HepG2 (cell line): ENCODE results near the gene JADE2. TPM values are rescaled to one million over a fixed set of nuclear protein-coding genes. Genes with fewer than 3 reads are reported as not detected.

ENCODE experiments used
- ATAC-seq: fragments of 200-7000 bp; cut with Tn5 transposase; 3 replicates; pipeline ENCODE4 v1.9.1; 2020; ENCODE audit warnings: mild to moderate bottlenecking, moderate library complexity
- BruUV-seq: library from RNA; stranded (reverse); fragments of 400-500 nt; replicated peaks from 2 replicates; lab custom pipeline; 2021; lab: Mats Ljungman, UMichigan
- CTCF ChIA-PET: fragments of 300-600 bp; formaldehyde crosslinking; extraction: SDS; loops from one replicate; lab custom pipeline; 2021; ENCODE audit warnings: low total read pairs, inconsistent platforms, low intra/inter-chr PET ratio; lab: Yijun Ruan, JAX
- POLR2A ChIA-PET: fragments of 350-600 bp; sonication (Branson Sonifier 250); formaldehyde crosslinking; loops from one replicate; lab custom pipeline; 2020; ENCODE audit warnings: antibody characterized with exemption, inconsistent platforms; lab: Yijun Ruan, JAX
- DNase-seq: peaks from one replicate; pipeline ENCODE4 v3.0.0-alpha.2; 2015; ENCODE audit warnings: low spot score
- FAIRE-seq: peaks from 3 replicates; lab custom pipeline; 2011; peaks lifted over from hg19 to GRCh38; lab: Jason Lieb, UNC
- H2AFZ ChIP-seq: one replicate; pipeline ENCODE4 v1.6.1; 2011; ENCODE audit warnings: low read length, inconsistent platforms
- H3K27ac ChIP-seq: fragments of 300-600 bp; 3 replicates; pipeline ENCODE4 v1.8.0; 2011; ENCODE audit warnings: mixed run types, mild to moderate bottlenecking, mixed read lengths, low read length, inconsistent platforms; ENCODE audit not compliant: insufficient read depth; ENCODE audit errors: extremely low read length
- H3K27me3 ChIP-seq, 2 experiments: fragments of 200-600 bp in 1 of 2; 2 replicates in 1 of 2; 3 replicates in 1 of 2; pipeline versions ENCODE4 v1.6.0 to v1.8.0; 2011; ENCODE audit warnings: low read length in 2 of 2, mild to moderate bottlenecking in 2 of 2, moderate library complexity in 2 of 2, inconsistent platforms in 1 of 2; ENCODE audit not compliant: insufficient read depth in 2 of 2, control insufficient read depth in 1 of 2
- H3K36me3 ChIP-seq, 2 experiments: fragments of 200-600 bp in 1 of 2; replicated peaks in 1 of 2; 2 replicates in 1 of 2; 3 replicates in 1 of 2; pipeline versions ENCODE4 v1.5.1 to v1.8.0; 2011; ENCODE audit warnings: low read length in 2 of 2, inconsistent platforms in 1 of 2; ENCODE audit not compliant: insufficient read depth in 2 of 2, control insufficient read depth in 1 of 2
- H3K4me1 ChIP-seq: 2 replicates; pipeline ENCODE4 v1.5.1; 2012; ENCODE audit warnings: low read length, inconsistent platforms; ENCODE audit not compliant: insufficient read depth
- H3K4me2 ChIP-seq: 2 replicates; pipeline ENCODE4 v1.6.0; 2011; ENCODE audit warnings: low read depth, low read length, inconsistent platforms
- H3K4me3 ChIP-seq, 3 experiments: fragments of 200-600 bp in 1 of 3; sonication (generic), shearing (Covaris generic) in 1 of 3; replicated peaks in 1 of 3; 2 replicates each; pipeline ENCODE4 v1.5.1; 2011 to 2016; ENCODE audit warnings: low read length in 3 of 3, inconsistent platforms in 2 of 3, low read depth in 2 of 3, mild to moderate bottlenecking in 2 of 3, control low read depth in 1 of 3, mixed read lengths in 1 of 3; ENCODE audit not compliant: insufficient read depth in 1 of 3
- H3K79me2 ChIP-seq: one replicate; pipeline ENCODE4 v1.6.1; 2011; ENCODE audit warnings: low read length, inconsistent platforms; ENCODE audit not compliant: insufficient read depth
- H3K9ac ChIP-seq: 2 replicates; pipeline ENCODE4 v1.6.0; 2011; ENCODE audit warnings: mild to moderate bottlenecking, low read depth, low read length, inconsistent platforms; ENCODE audit not compliant: insufficient read depth
- H3K9me3 ChIP-seq: 2 replicates; pipeline ENCODE4 v1.5.1; 2012; ENCODE audit warnings: mild to moderate bottlenecking, low read length
- H4K20me1 ChIP-seq: 2 replicates; pipeline ENCODE4 v1.6.0; 2011; ENCODE audit warnings: inconsistent platforms, mild to moderate bottlenecking, low read length, moderate library complexity; ENCODE audit not compliant: insufficient read depth
- HOXA7 ChIP-seq: sonication (generic); formaldehyde crosslinking; IDR thresholded peaks from 2 replicates; pipeline ENCODE4 v1.8.1; 2022; ENCODE audit warnings: mild to moderate bottlenecking, missing genetic modification reagents, moderate library complexity
- MBD4 ChIP-seq: IDR thresholded peaks from 2 replicates; pipeline ENCODE4 v1.6.1; 2012; ENCODE audit warnings: low read length, inconsistent platforms, borderline replicate concordance
- NCOA5 ChIP-seq: sonication (generic); formaldehyde crosslinking; IDR thresholded peaks from 2 replicates; pipeline ENCODE4 v1.4.0; 2020; ENCODE audit warnings: missing genetic modification reagents
- NFE2L2 ChIP-seq: fragments of 150-350 bp; IDR thresholded peaks from 2 replicates; pipeline ENCODE4 v1.6.1; 2014; ENCODE audit warnings: low read length
- RBM22 ChIP-seq: fragments of 200-400 bp; formaldehyde crosslinking; optimal IDR thresholded peaks from 2 replicates; pipeline ENCODE3; 2017; ENCODE audit warnings: mild to moderate bottlenecking, low read length, moderate library complexity
- SSRP1 ChIP-seq: IDR thresholded peaks from 2 replicates; pipeline ENCODE4 v1.6.1; 2016; ENCODE audit warnings: control low read depth
- ZBTB8A ChIP-seq: sonication (generic); formaldehyde crosslinking; IDR thresholded peaks from 2 replicates; pipeline ENCODE4 v1.4.0; 2020; ENCODE audit warnings: mild to moderate bottlenecking, low read depth, missing genetic modification reagents, borderline replicate concordance
- ZFP82 ChIP-seq: sonication (generic); formaldehyde crosslinking; IDR thresholded peaks from 2 replicates; pipeline ENCODE4 v1.5.1; 2020; ENCODE audit warnings: mild to moderate bottlenecking, missing genetic modification reagents, borderline replicate concordance
- ZKSCAN1 ChIP-seq: fragments of 150-350 bp; IDR thresholded peaks from 2 replicates; pipeline ENCODE4 v1.6.1; 2014; ENCODE audit warnings: low read length
- ZNF343 ChIP-seq: sonication (generic); formaldehyde crosslinking; IDR thresholded peaks from 2 replicates; pipeline ENCODE4 v1.4.0; 2020; ENCODE audit warnings: mild to moderate bottlenecking, missing genetic modification reagents
- ZNF431 ChIP-seq: sonication (generic); formaldehyde crosslinking; IDR thresholded peaks from 2 replicates; pipeline ENCODE4 v1.9.0; 2022; ENCODE audit warnings: missing genetic modification reagents, low read depth, mild to moderate bottlenecking, borderline replicate concordance
- ZSCAN25 ChIP-seq: sonication (generic); formaldehyde crosslinking; IDR thresholded peaks from 2 replicates; pipeline ENCODE4 v1.8.0; 2022; ENCODE audit warnings: mild to moderate bottlenecking, missing genetic modification reagents
- WGBS: methylation state at CpG from one replicate; pipeline ENCODE4 v1.1.6; 2017; ENCODE audit warnings: low lambda C conversion rate; 5-methylcytosine and 5-hydroxymethylcytosine counted together
- in situ Hi-C: cut with HindIII; loops from 2 replicates; pipeline ENCODE4 v1.10.0; 2017; ENCODE audit warnings: low pct_unique_long_range_greater_than_20kb; ENCODE audit not compliant: extremely low pct_ligation_motif_present
- intact Hi-C: fragments of 100-400 bp; cut with micrococcal nuclease; formaldehyde crosslinking; loops from one replicate; pipeline ENCODE4 v1.10.0; 2022; ENCODE audit not compliant: unreplicated experiment
- polyA plus RNA-seq, 8 experiments: library from polyadenylated mRNA; depleted of rRNA in 3 of 8; stranded (reverse) in 7 of 8; unstranded in 1 of 8; fragments of >200 nt; fragmentation: Illumina TruSeq in 4 of 8; extraction: Trizol in 4 of 8; gene quantifications; 2 replicates each; pipeline versions ENCODE4 v1.2.1 to v1.2.3, GENCODE V29; 2011 to 2016; ENCODE audit warnings: low read depth in 4 of 8, missing spikeins in 1 of 8, mixed read lengths in 1 of 8; ENCODE audit not compliant: insufficient read depth in 1 of 8
- total RNA-seq, 5 experiments: library from RNA; depleted of rRNA; stranded (reverse); fragments of >200 nt; fragmentation: Illumina TruSeq; extraction: Trizol; gene quantifications; 2 replicates each; pipeline ENCODE4 v1.2.3, GENCODE V29; 2016; ENCODE audit warnings: low read depth in 1 of 5
- TF ChIP-seq, protein P1 (sequence below): IDR thresholded peaks from 2 replicates; pipeline ENCODE4 v1.6.1; 2012; ENCODE audit warnings: low read length, improper control_type of control experiment

JADE2 gene
- total and polyA plus RNA-seq, 2 of the 13 experiments (the other 11 are each of a cell fraction or from before 2014, with no cell fraction given), result 7.5 to 15.1 TPM

DNA sequence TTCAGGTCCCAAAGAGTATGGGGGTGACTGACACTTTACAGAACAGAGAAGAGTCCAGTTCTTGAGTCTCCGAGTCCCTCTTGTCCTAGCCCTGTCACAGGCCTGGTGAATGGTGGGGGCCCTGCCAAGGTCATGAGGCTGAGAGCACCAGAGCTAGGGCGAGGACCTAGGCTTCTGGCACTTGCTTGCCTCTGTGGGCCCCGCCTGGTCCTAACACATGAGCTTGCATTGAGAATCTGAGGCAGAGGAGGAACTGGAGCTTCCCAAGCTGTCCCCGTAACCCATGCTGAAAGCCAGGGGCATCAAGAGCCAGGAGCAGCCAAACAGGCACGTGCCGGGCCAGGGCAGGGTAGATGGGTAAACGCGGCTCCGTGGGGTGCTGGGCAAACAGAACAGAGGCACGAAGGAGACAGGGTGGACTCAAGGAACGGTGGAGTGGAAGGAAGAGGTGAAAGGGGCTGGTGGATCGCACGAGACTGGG is 41.3 kb downstream of the JADE2 start:
- intact Hi-C loops (no loop called here), in situ Hi-C loops (no loop called here)
- Histone ChIP-seq H3K79me2 (no peaks in the 10 kb centered on the region), H2AFZ (no peak overlapping the region), H3K4me3 (no peak overlapping the region), H3K27me3 (no peaks in the 10 kb centered on the region), H3K27ac (no peak overlapping the region), H4K20me1 (no peaks in the 10 kb centered on the region), H3K4me2 (no peak overlapping the region), H3K36me3 (peaks cover 35 to 77% of the 10 kb centered on the region in 2 experiments; a peak in 4 of 5 replicates), H3K4me1 (no peaks in the 10 kb centered on the region), H3K9ac (no peak overlapping the region), H3K9me3 (no peaks in the 10 kb centered on the region)
- ChIA-PET CTCF (no interaction called here), POLR2A (no interaction called here)
- 97% methylated on average over 10 of the region's 13 CpGs for WGBS
- no TSS peak for BruUV-seq
- DNase-seq (no peak), FAIRE-seq (no peak), ATAC-seq (no peak)
- TF ChIP-seq MBD4 (no peak), NFE2L2 (no peak), ZNF431 (no peak), RBM22 (no peak), NCOA5 (no peak), ZKSCAN1 (no peak), ZNF343 (CRISPR knock-in tag) (no peak), ZFP82 (no peak), SSRP1 (CRISPR knock-in tag) (no peak), HOXA7 (CRISPR knock-in tag) (no peak), ZSCAN25 (no peak), ZBTB8A (CRISPR knock-in tag) (no peak)
- TF ChIP-seq, protein P1, sequence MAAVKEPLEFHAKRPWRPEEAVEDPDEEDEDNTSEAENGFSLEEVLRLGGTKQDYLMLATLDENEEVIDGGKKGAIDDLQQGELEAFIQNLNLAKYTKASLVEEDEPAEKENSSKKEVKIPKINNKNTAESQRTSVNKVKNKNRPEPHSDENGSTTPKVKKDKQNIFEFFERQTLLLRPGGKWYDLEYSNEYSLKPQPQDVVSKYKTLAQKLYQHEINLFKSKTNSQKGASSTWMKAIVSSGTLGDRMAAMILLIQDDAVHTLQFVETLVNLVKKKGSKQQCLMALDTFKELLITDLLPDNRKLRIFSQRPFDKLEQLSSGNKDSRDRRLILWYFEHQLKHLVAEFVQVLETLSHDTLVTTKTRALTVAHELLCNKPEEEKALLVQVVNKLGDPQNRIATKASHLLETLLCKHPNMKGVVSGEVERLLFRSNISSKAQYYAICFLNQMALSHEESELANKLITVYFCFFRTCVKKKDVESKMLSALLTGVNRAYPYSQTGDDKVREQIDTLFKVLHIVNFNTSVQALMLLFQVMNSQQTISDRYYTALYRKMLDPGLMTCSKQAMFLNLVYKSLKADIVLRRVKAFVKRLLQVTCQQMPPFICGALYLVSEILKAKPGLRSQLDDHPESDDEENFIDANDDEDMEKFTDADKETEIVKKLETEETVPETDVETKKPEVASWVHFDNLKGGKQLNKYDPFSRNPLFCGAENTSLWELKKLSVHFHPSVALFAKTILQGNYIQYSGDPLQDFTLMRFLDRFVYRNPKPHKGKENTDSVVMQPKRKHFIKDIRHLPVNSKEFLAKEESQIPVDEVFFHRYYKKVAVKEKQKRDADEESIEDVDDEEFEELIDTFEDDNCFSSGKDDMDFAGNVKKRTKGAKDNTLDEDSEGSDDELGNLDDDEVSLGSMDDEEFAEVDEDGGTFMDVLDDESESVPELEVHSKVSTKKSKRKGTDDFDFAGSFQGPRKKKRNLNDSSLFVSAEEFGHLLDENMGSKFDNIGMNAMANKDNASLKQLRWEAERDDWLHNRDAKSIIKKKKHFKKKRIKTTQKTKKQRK, result no peak
